GM12878 (cell line): Measurements from ENCODE around the gene NR3C1. TPM values are rescaled to one million over a fixed set of nuclear protein-coding genes. Genes with fewer than 3 reads are reported as not detected.

Experiments used
- ASH2L ChIP-seq: fragments of 300-600, 200-600 bp; sonication (generic); IDR thresholded peaks from 2 replicates; pipeline ENCODE4 v1.6.1; 2017; ENCODE audit warnings: low read depth, mild to moderate bottlenecking, borderline replicate concordance
- BHLHE40 ChIP-seq, 2 experiments: fragments of 450-650 bp in 1 of 2; IDR thresholded peaks; 2 replicates each; pipeline ENCODE4 v1.6.1; 2011 to 2017; ENCODE audit warnings: low read depth in 2 of 2, borderline replicate concordance in 1 of 2, improper control_type of control experiment in 1 of 2, low read length in 1 of 2, mild to moderate bottlenecking in 1 of 2
- DPF2 ChIP-seq: fragments of 450-650 bp; IDR thresholded peaks from 2 replicates; pipeline ENCODE4 v1.6.1; 2017; ENCODE audit warnings: mild to moderate bottlenecking
- ETV6 ChIP-seq, 2 experiments: fragments of 450-650 bp in 1 of 2; IDR thresholded peaks in 1 of 2; conservative IDR thresholded peaks in 1 of 2; 2 replicates each; pipeline ENCODE4 v1.6.1; 2014; ENCODE audit warnings: antibody characterized with exemption in 1 of 2, borderline replicate concordance in 1 of 2, low read depth in 1 of 2, mild to moderate bottlenecking in 1 of 2, moderate library complexity in 1 of 2
- GATAD2B ChIP-seq: fragments of 450-650 bp; conservative IDR thresholded peaks from 2 replicates; pipeline ENCODE4 v1.6.1; 2017; ENCODE audit warnings: low read depth, mild to moderate bottlenecking, moderate library complexity
- HDAC6 ChIP-seq: fragments of 200-600 bp; sonication (generic); IDR thresholded peaks from one replicate; pipeline ENCODE4 v1.8.0; 2017; ENCODE audit warnings: antibody characterized with exemption; ENCODE audit not compliant: unreplicated experiment
- IKZF1 ChIP-seq: fragments of 450-650 bp; conservative IDR thresholded peaks from 2 replicates; pipeline ENCODE4 v1.6.1; 2017; ENCODE audit warnings: antibody characterized with exemption, mild to moderate bottlenecking
- JUNB ChIP-seq: IDR thresholded peaks from 2 replicates; pipeline ENCODE4 v1.6.1; 2016; ENCODE audit warnings: antibody characterized with exemption, mild to moderate bottlenecking
- PML ChIP-seq: IDR thresholded peaks from 2 replicates; pipeline ENCODE4 v1.6.1; 2012; ENCODE audit warnings: low read length, inconsistent platforms
- RBBP5 ChIP-seq: fragments of 200-600 bp; sonication (generic); conservative IDR thresholded peaks from 2 replicates; pipeline ENCODE4 v1.6.1; 2016
- RELA ChIP-seq: fragments of 450-650 bp; IDR thresholded peaks from 2 replicates; pipeline ENCODE4 v1.8.0; 2014; ENCODE audit warnings: borderline replicate concordance; ENCODE audit not compliant: partially characterized antibody
- RUNX3 ChIP-seq: IDR thresholded peaks from 2 replicates; pipeline ENCODE4 v1.6.1; 2012; ENCODE audit warnings: low read length, inconsistent platforms
- SMARCA5 ChIP-seq: fragments of 450-650 bp; IDR thresholded peaks from 2 replicates; pipeline ENCODE4 v1.6.1; 2017; ENCODE audit warnings: mild to moderate bottlenecking
- SP1 ChIP-seq: IDR thresholded peaks from one replicate; pipeline ENCODE4 v1.6.1; 2011; ENCODE audit warnings: low read depth, low read length
- YBX1 ChIP-seq: fragments of 450-650 bp; IDR thresholded peaks from 2 replicates; pipeline ENCODE4 v1.6.1; 2016; ENCODE audit warnings: antibody characterized with exemption
- polyA plus RNA-seq, 11 experiments: library from polyadenylated mRNA; depleted of rRNA in 4 of 11; unstranded in 6 of 11; stranded (reverse) in 5 of 11; fragments of >200 nt; fragmentation: Nextera tagmentation in 4 of 11; fragmentation: Illumina TruSeq in 1 of 11; extraction: Ambion mirVana in 4 of 11; extraction: Trizol in 1 of 11; gene quantifications; 1 replicate in 1 of 11; 2 replicates in 10 of 11; pipeline versions ENCODE4 v1.2.1 to v1.2.3, GENCODE V29; 2011 to 2016; ENCODE audit warnings: inconsistent platforms in 2 of 11, missing spikeins in 2 of 11, low read depth in 1 of 11
- total RNA-seq, 4 experiments: library from RNA; depleted of rRNA in 3 of 4; stranded (reverse); fragments of >200 nt in 3 of 4; fragmentation: Illumina TruSeq in 1 of 4; extraction: Trizol in 1 of 4; gene quantifications; 2 replicates each; pipeline versions ENCODE4 v1.2.1 to v1.2.3, GENCODE V29; 2013 to 2021
- TF ChIP-seq, protein P1 (sequence below): fragments of 450-650 bp; conservative IDR thresholded peaks from 2 replicates; pipeline ENCODE4 v1.6.1; 2017; ENCODE audit warnings: mild to moderate bottlenecking, moderate library complexity
- TF ChIP-seq, protein P2 (sequence below): fragments of 450-650 bp; IDR thresholded peaks from 2 replicates; pipeline ENCODE4 v1.6.1; 2018; ENCODE audit warnings: mild to moderate bottlenecking, low read depth, moderate library complexity; ENCODE audit not compliant: partially characterized antibody
- TF ChIP-seq, protein P3 (sequence below): IDR thresholded peaks from 2 replicates; pipeline ENCODE4 v1.6.1; 2012; ENCODE audit warnings: low read length, inconsistent platforms
- TF ChIP-seq, protein P4 (sequence below): fragments of 450-650 bp; IDR thresholded peaks from 2 replicates; pipeline ENCODE4 v1.6.1; 2017; ENCODE audit warnings: borderline replicate concordance
- TF ChIP-seq, protein P5 (sequence below): fragments of 450-650 bp; IDR thresholded peaks from 2 replicates; pipeline ENCODE4 v1.6.1; 2016; ENCODE audit warnings: mild to moderate bottlenecking, moderate library complexity, borderline replicate concordance

NR3C1 gene
- total and polyA plus RNA-seq, 10 of the 15 experiments (the other 5 are each of a cell fraction or from before 2014, with no cell fraction given), result 49.7 to 141 (median 109) TPM

DNA sequence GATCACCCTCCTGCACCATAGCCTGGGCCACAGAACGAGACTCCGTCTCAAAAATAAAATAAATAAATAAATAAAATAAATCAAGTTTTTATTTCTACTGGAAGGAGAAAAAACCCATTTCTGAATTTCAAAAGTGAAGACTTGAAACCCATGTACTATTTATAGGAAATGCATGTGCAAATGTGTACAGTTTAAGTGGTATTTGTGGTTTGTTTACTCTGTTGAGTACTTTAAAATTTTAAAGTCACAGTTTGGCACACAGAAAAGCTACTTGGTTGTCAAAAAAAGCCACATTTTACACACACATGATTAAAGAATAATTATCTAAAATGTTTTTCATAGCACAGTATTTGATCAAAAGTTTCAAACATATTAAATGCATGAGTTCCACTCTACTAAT, 43.6 kb downstream of the NR3C1 start (continued):
- TF ChIP-seq, protein P1, sequence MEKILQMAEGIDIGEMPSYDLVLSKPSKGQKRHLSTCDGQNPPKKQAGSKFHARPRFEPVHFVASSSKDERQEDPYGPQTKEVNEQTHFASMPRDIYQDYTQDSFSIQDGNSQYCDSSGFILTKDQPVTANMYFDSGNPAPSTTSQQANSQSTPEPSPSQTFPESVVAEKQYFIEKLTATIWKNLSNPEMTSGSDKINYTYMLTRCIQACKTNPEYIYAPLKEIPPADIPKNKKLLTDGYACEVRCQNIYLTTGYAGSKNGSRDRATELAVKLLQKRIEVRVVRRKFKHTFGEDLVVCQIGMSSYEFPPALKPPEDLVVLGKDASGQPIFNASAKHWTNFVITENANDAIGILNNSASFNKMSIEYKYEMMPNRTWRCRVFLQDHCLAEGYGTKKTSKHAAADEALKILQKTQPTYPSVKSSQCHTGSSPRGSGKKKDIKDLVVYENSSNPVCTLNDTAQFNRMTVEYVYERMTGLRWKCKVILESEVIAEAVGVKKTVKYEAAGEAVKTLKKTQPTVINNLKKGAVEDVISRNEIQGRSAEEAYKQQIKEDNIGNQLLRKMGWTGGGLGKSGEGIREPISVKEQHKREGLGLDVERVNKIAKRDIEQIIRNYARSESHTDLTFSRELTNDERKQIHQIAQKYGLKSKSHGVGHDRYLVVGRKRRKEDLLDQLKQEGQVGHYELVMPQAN, result no peak
- no peak for TF ChIP-seq RBBP5
- no peak for TF ChIP-seq YBX1
- TF ChIP-seq GATAD2B, result no peak
- TF ChIP-seq, protein P2, sequence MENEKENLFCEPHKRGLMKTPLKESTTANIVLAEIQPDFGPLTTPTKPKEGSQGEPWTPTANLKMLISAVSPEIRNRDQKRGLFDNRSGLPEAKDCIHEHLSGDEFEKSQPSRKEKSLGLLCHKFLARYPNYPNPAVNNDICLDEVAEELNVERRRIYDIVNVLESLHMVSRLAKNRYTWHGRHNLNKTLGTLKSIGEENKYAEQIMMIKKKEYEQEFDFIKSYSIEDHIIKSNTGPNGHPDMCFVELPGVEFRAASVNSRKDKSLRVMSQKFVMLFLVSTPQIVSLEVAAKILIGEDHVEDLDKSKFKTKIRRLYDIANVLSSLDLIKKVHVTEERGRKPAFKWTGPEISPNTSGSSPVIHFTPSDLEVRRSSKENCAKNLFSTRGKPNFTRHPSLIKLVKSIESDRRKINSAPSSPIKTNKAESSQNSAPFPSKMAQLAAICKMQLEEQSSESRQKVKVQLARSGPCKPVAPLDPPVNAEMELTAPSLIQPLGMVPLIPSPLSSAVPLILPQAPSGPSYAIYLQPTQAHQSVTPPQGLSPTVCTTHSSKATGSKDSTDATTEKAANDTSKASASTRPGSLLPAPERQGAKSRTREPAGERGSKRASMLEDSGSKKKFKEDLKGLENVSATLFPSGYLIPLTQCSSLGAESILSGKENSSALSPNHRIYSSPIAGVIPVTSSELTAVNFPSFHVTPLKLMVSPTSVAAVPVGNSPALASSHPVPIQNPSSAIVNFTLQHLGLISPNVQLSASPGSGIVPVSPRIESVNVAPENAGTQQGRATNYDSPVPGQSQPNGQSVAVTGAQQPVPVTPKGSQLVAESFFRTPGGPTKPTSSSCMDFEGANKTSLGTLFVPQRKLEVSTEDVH, result no peak
- TF ChIP-seq, protein P3, sequence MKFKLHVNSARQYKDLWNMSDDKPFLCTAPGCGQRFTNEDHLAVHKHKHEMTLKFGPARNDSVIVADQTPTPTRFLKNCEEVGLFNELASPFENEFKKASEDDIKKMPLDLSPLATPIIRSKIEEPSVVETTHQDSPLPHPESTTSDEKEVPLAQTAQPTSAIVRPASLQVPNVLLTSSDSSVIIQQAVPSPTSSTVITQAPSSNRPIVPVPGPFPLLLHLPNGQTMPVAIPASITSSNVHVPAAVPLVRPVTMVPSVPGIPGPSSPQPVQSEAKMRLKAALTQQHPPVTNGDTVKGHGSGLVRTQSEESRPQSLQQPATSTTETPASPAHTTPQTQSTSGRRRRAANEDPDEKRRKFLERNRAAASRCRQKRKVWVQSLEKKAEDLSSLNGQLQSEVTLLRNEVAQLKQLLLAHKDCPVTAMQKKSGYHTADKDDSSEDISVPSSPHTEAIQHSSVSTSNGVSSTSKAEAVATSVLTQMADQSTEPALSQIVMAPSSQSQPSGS, result 0 out of 2 replicates have a peak, but pooled peaks have one; percentile 25
- TF ChIP-seq BHLHE40 (IDR thresholded peaks at IDR 0.05; ENCODE audit: borderline replicate concordance in 1 of 2, low read depth in 2 of 2, low read length in 1 of 2), result 0 out of 4 replicates have a peak, but pooled peaks of 1 of the 2 experiments have one; percentile 39
- TF ChIP-seq SP1, result no peak
- TF ChIP-seq SMARCA5, result no peak
- TF ChIP-seq RELA, result no peak
- TF ChIP-seq, protein P4, sequence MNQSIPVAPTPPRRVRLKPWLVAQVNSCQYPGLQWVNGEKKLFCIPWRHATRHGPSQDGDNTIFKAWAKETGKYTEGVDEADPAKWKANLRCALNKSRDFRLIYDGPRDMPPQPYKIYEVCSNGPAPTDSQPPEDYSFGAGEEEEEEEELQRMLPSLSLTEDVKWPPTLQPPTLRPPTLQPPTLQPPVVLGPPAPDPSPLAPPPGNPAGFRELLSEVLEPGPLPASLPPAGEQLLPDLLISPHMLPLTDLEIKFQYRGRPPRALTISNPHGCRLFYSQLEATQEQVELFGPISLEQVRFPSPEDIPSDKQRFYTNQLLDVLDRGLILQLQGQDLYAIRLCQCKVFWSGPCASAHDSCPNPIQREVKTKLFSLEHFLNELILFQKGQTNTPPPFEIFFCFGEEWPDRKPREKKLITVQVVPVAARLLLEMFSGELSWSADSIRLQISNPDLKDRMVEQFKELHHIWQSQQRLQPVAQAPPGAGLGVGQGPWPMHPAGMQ, result no peak
- TF ChIP-seq, protein P5, sequence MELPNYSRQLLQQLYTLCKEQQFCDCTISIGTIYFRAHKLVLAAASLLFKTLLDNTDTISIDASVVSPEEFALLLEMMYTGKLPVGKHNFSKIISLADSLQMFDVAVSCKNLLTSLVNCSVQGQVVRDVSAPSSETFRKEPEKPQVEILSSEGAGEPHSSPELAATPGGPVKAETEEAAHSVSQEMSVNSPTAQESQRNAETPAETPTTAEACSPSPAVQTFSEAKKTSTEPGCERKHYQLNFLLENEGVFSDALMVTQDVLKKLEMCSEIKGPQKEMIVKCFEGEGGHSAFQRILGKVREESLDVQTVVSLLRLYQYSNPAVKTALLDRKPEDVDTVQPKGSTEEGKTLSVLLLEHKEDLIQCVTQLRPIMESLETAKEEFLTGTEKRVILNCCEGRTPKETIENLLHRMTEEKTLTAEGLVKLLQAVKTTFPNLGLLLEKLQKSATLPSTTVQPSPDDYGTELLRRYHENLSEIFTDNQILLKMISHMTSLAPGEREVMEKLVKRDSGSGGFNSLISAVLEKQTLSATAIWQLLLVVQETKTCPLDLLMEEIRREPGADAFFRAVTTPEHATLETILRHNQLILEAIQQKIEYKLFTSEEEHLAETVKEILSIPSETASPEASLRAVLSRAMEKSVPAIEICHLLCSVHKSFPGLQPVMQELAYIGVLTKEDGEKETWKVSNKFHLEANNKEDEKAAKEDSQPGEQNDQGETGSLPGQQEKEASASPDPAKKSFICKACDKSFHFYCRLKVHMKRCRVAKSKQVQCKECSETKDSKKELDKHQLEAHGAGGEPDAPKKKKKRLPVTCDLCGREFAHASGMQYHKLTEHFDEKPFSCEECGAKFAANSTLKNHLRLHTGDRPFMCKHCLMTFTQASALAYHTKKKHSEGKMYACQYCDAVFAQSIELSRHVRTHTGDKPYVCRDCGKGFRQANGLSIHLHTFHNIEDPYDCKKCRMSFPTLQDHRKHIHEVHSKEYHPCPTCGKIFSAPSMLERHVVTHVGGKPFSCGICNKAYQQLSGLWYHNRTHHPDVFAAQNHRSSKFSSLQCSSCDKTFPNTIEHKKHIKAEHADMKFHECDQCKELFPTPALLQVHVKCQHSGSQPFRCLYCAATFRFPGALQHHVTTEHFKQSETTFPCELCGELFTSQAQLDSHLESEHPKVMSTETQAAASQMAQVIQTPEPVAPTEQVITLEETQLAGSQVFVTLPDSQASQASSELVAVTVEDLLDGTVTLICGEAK, result no peak
- no peak for TF ChIP-seq ASH2L
- TF ChIP-seq ETV6 (conservative IDR thresholded peaks at IDR 0.05 in 1 of 2, IDR thresholded peaks at IDR 0.05 in 1 of 2; ENCODE audit: borderline replicate concordance in 1 of 2, low read depth in 1 of 2), result no peak
- peak; percentile 81 for TF ChIP-seq RUNX3
- no peak for TF ChIP-seq DPF2
- no peak for TF ChIP-seq JUNB
- TF ChIP-seq IKZF1, result no peak
- 0 out of 2 replicates have a peak, but pooled peaks have one; percentile 15 for TF ChIP-seq PML
- TF ChIP-seq HDAC6, result no peak
